HepG2 (cell line): ENCODE data around the gene UAP1L1. TPM values are rescaled to one million over a fixed set of nuclear protein-coding genes. Genes with fewer than 3 reads are reported as not detected.

Experiments
- ADNP ChIP-seq: sonication (generic); formaldehyde crosslinking; IDR thresholded peaks from 2 replicates; pipeline ENCODE4 v1.4.0; 2020; ENCODE audit warnings: missing genetic modification reagents
- BRCA1 ChIP-seq: sonication (generic); formaldehyde crosslinking; IDR thresholded peaks from 2 replicates; pipeline ENCODE4 v1.4.0; 2020; ENCODE audit warnings: missing genetic modification reagents
- CBX5 ChIP-seq: sonication (generic); formaldehyde crosslinking; IDR thresholded peaks from 2 replicates; pipeline ENCODE4 v1.4.0; 2020; ENCODE audit warnings: missing genetic modification reagents, borderline replicate concordance
- FOXP1 ChIP-seq, 2 experiments: fragments of 450-650 bp in 1 of 2; IDR thresholded peaks; 2 replicates each; pipeline ENCODE4 v1.6.1; 2017 to 2018; ENCODE audit warnings: antibody characterized with exemption in 1 of 2
- GABPB1 ChIP-seq: IDR thresholded peaks from 2 replicates; pipeline ENCODE4 v1.6.1; 2016; ENCODE audit warnings: mild to moderate bottlenecking, missing genetic modification reagents, moderate library complexity, missing compliant biosample characterization
- KAT7 ChIP-seq: IDR thresholded peaks from 2 replicates; pipeline ENCODE4 v1.6.1; 2018; ENCODE audit warnings: borderline replicate concordance, missing compliant biosample characterization
- MED8 ChIP-seq: sonication (generic); formaldehyde crosslinking; IDR thresholded peaks from 2 replicates; pipeline ENCODE4 v1.8.1; 2023; ENCODE audit warnings: mild to moderate bottlenecking, missing genetic modification reagents; ENCODE audit not compliant: insufficient replicate concordance
- PRPF4 ChIP-seq: fragments of 200-400 bp; formaldehyde crosslinking; IDR thresholded peaks from 2 replicates; pipeline ENCODE4 v1.6.1; 2016; ENCODE audit warnings: low read length, low read depth; ENCODE audit not compliant: poor library complexity, severe bottlenecking
- RBFOX2 ChIP-seq: fragments of 200-400 bp; formaldehyde crosslinking; IDR thresholded peaks from 2 replicates; pipeline ENCODE4 v1.6.1; 2017; ENCODE audit warnings: low read depth, mild to moderate bottlenecking, low read length
- ZBTB8A ChIP-seq: sonication (generic); formaldehyde crosslinking; IDR thresholded peaks from 2 replicates; pipeline ENCODE4 v1.4.0; 2020; ENCODE audit warnings: mild to moderate bottlenecking, low read depth, missing genetic modification reagents, borderline replicate concordance
- ZNF292 ChIP-seq: sonication (generic); formaldehyde crosslinking; IDR thresholded peaks from 2 replicates; pipeline ENCODE4 v1.8.1; 2022; ENCODE audit warnings: mild to moderate bottlenecking, low read depth, missing genetic modification reagents, borderline replicate concordance
- ZNF614 ChIP-seq: IDR thresholded peaks from 2 replicates; pipeline ENCODE4 v1.6.1; 2018; ENCODE audit warnings: missing biosample characterization, missing genetic modification reagents, inconsistent platforms, borderline replicate concordance
- polyA plus RNA-seq, 8 experiments: library from polyadenylated mRNA; depleted of rRNA in 3 of 8; stranded (reverse) in 7 of 8; unstranded in 1 of 8; fragments of >200 nt; fragmentation: Illumina TruSeq in 4 of 8; extraction: Trizol in 4 of 8; gene quantifications; 2 replicates each; pipeline versions ENCODE4 v1.2.1 to v1.2.3, GENCODE V29; 2011 to 2016; ENCODE audit warnings: low read depth in 4 of 8, missing spikeins in 1 of 8, mixed read lengths in 1 of 8; ENCODE audit not compliant: insufficient read depth in 1 of 8
- total RNA-seq, 5 experiments: library from RNA; depleted of rRNA; stranded (reverse); fragments of >200 nt; fragmentation: Illumina TruSeq; extraction: Trizol; gene quantifications; 2 replicates each; pipeline ENCODE4 v1.2.3, GENCODE V29; 2016; ENCODE audit warnings: low read depth in 1 of 5
- TF ChIP-seq, protein P1 (sequence below): fragments of 450-650 bp; IDR thresholded peaks from 2 replicates; pipeline ENCODE4 v1.6.1; 2016
- TF ChIP-seq, protein P2 (sequence below): sonication (generic); formaldehyde crosslinking; IDR thresholded peaks from 2 replicates; pipeline ENCODE4 v1.4.0; 2020; ENCODE audit warnings: missing genetic modification reagents
- TF ChIP-seq, protein P3 (sequence below), 2 experiments: sonication (generic) in 1 of 2; formaldehyde crosslinking in 1 of 2; IDR thresholded peaks; 2 replicates each; pipeline versions ENCODE4 v1.5.1 to v1.6.1; 2011 to 2020; ENCODE audit warnings: borderline replicate concordance in 1 of 2, low read depth in 1 of 2, low read length in 1 of 2, mild to moderate bottlenecking in 1 of 2, missing genetic modification reagents in 1 of 2, moderate library complexity in 1 of 2
- TF ChIP-seq, protein P4 (sequence below): sonication (generic); formaldehyde crosslinking; IDR thresholded peaks from 2 replicates; pipeline ENCODE4 v1.5.1; 2020; ENCODE audit warnings: mild to moderate bottlenecking, moderate library complexity, missing genetic modification reagents

Gene UAP1L1
- total and polyA plus RNA-seq, 2 of the 13 experiments (the other 11 are each of a cell fraction or from before 2014, with no cell fraction given), result 5.4 to 6.4 TPM

DNA sequence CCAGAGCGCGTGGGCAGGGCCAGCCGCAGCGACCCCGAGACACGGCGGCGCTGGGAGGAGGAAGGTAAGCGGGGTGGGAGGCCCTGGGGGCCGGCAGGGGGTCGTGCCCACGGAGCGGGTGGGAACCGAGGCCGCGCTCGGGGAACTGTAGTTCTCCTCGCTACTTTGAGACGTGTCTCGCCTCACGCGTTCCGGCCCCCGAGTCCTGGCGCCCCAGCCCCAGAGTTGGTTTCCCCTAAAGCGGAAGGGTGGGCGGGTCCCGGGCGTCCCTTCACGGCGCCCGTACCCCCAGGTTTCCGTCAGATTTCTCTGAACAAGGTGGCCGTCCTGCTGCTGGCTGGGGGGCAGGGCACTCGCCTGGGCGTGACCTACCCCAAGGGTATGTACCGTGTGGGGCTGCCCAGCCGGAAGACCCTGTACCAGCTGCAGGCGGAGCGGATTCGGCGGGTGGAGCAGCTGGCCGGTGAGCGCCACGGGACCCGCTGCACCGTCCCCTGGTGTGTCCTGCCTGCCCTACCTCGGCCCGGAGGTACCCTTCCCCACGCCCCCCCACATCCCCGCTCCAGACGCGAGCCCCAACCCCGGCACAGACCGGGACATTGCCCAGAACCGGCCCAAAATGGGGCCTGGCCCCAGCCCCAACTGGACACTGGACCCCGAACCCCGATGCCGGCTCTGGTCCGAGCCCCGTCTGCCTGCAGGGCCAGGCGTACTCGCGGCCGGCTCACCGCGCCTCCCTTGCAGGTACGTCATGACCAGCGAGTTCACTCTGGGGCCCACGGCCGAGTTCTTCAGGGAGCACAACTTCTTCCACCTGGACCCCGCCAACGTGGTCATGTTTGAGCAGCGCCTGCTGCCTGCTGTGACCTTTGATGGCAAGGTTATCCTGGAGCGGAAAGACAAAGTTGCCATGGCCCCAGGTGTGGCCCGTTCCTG is 709 bp downstream of the UAP1L1 start (continued):
- TF ChIP-seq, protein P1, sequence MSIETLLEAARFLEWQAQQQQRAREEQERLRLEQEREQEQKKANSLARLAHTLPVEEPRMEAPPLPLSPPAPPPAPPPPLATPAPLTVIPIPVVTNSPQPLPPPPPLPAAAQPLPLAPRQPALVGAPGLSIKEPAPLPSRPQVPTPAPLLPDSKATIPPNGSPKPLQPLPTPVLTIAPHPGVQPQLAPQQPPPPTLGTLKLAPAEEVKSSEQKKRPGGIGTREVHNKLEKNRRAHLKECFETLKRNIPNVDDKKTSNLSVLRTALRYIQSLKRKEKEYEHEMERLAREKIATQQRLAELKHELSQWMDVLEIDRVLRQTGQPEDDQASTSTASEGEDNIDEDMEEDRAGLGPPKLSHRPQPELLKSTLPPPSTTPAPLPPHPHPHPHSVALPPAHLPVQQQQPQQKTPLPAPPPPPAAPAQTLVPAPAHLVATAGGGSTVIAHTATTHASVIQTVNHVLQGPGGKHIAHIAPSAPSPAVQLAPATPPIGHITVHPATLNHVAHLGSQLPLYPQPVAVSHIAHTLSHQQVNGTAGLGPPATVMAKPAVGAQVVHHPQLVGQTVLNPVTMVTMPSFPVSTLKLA, result no peak
- TF ChIP-seq BRCA1 (CRISPR knock-in tag), result no peak
- no peak for TF ChIP-seq ZBTB8A (CRISPR knock-in tag)
- TF ChIP-seq, protein P2, sequence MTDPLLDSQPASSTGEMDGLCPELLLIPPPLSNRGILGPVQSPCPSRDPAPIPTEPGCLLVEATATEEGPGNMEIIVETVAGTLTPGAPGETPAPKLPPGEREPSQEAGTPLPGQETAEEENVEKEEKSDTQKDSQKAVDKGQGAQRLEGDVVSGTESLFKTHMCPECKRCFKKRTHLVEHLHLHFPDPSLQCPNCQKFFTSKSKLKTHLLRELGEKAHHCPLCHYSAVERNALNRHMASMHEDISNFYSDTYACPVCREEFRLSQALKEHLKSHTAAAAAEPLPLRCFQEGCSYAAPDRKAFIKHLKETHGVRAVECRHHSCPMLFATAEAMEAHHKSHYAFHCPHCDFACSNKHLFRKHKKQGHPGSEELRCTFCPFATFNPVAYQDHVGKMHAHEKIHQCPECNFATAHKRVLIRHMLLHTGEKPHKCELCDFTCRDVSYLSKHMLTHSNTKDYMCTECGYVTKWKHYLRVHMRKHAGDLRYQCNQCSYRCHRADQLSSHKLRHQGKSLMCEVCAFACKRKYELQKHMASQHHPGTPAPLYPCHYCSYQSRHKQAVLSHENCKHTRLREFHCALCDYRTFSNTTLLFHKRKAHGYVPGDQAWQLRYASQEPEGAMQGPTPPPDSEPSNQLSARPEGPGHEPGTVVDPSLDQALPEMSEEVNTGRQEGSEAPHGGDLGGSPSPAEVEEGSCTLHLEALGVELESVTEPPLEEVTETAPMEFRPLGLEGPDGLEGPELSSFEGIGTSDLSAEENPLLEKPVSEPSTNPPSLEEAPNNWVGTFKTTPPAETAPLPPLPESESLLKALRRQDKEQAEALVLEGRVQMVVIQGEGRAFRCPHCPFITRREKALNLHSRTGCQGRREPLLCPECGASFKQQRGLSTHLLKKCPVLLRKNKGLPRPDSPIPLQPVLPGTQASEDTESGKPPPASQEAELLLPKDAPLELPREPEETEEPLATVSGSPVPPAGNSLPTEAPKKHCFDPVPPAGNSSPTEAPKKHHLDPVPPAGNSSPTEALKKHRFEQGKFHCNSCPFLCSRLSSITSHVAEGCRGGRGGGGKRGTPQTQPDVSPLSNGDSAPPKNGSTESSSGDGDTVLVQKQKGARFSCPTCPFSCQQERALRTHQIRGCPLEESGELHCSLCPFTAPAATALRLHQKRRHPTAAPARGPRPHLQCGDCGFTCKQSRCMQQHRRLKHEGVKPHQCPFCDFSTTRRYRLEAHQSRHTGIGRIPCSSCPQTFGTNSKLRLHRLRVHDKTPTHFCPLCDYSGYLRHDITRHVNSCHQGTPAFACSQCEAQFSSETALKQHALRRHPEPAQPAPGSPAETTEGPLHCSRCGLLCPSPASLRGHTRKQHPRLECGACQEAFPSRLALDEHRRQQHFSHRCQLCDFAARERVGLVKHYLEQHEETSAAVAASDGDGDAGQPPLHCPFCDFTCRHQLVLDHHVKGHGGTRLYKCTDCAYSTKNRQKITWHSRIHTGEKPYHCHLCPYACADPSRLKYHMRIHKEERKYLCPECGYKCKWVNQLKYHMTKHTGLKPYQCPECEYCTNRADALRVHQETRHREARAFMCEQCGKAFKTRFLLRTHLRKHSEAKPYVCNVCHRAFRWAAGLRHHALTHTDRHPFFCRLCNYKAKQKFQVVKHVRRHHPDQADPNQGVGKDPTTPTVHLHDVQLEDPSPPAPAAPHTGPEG (CRISPR knock-in tag), result no peak
- TF ChIP-seq PRPF4, result no peak
- no peak for TF ChIP-seq ADNP (CRISPR knock-in tag)
- no peak for TF ChIP-seq KAT7 (CRISPR knock-in tag)
- TF ChIP-seq CBX5 (CRISPR knock-in tag), result no peak
- TF ChIP-seq MED8, result no peak
- no peak for TF ChIP-seq RBFOX2
- TF ChIP-seq ZNF614, result no peak
- TF ChIP-seq, protein P3, sequence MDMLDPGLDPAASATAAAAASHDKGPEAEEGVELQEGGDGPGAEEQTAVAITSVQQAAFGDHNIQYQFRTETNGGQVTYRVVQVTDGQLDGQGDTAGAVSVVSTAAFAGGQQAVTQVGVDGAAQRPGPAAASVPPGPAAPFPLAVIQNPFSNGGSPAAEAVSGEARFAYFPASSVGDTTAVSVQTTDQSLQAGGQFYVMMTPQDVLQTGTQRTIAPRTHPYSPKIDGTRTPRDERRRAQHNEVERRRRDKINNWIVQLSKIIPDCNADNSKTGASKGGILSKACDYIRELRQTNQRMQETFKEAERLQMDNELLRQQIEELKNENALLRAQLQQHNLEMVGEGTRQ (IDR thresholded peaks at IDR 0.05; ENCODE audit: low read depth, low read length), result no peak
- TF ChIP-seq, protein P3 (CRISPR knock-in tag; IDR thresholded peaks at IDR 0.05; ENCODE audit: borderline replicate concordance), result no peak
- peak; percentile 20; the same call in 1 of the 2 replicates for TF ChIP-seq GABPB1
- TF ChIP-seq ZNF292, result no peak
- no peak for TF ChIP-seq FOXP1 (IDR thresholded peaks at IDR 0.05)
- TF ChIP-seq FOXP1 (CRISPR knock-in tag; IDR thresholded peaks at IDR 0.05), result no peak
- TF ChIP-seq, protein P4, sequence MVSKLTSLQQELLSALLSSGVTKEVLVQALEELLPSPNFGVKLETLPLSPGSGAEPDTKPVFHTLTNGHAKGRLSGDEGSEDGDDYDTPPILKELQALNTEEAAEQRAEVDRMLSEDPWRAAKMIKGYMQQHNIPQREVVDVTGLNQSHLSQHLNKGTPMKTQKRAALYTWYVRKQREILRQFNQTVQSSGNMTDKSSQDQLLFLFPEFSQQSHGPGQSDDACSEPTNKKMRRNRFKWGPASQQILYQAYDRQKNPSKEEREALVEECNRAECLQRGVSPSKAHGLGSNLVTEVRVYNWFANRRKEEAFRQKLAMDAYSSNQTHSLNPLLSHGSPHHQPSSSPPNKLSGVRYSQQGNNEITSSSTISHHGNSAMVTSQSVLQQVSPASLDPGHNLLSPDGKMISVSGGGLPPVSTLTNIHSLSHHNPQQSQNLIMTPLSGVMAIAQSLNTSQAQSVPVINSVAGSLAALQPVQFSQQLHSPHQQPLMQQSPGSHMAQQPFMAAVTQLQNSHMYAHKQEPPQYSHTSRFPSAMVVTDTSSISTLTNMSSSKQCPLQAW (CRISPR knock-in tag), result 0 out of 2 replicates have a peak, but pooled peaks have one; percentile 9
